HEK293 (cell line): ENCODE data around the gene CDAN1.

Source experiments
- BCL6B ChIP-seq: fragments of 450-650 bp; formaldehyde crosslinking; IDR thresholded peaks from 2 replicates; pipeline ENCODE4 v1.5.1; 2017; ENCODE audit warnings: missing biosample characterization, missing genetic modification characterization
- CTCF ChIP-seq: fragments of 450-650 bp; formaldehyde crosslinking; IDR thresholded peaks from 2 replicates; pipeline ENCODE4 v1.5.1; 2016; ENCODE audit warnings: missing biosample characterization, missing genetic modification characterization
- HOXA7 ChIP-seq: sonication (generic); formaldehyde crosslinking; IDR thresholded peaks from 2 replicates; pipeline ENCODE4 v1.8.1; 2022; ENCODE audit warnings: missing genetic modification reagents, borderline replicate concordance
- PATZ1 ChIP-seq: fragments of 450-650 bp; formaldehyde crosslinking; IDR thresholded peaks from 2 replicates; pipeline ENCODE4 v1.5.1; 2016; ENCODE audit warnings: missing biosample characterization, missing genetic modification characterization
- YY1 ChIP-seq: fragments of 450-650 bp; formaldehyde crosslinking; IDR thresholded peaks from 2 replicates; pipeline ENCODE4 v1.5.1; 2018; ENCODE audit warnings: missing biosample characterization, missing genetic modification characterization
- ZNF280D ChIP-seq: fragments of 450-650 bp; formaldehyde crosslinking; IDR thresholded peaks from 2 replicates; pipeline ENCODE4 v1.5.1; 2016; ENCODE audit warnings: missing biosample characterization, missing genetic modification characterization
- ZNF629 ChIP-seq: fragments of 450-650 bp; formaldehyde crosslinking; IDR thresholded peaks from 2 replicates; pipeline ENCODE4 v1.5.1; 2017; ENCODE audit warnings: missing biosample characterization, missing genetic modification characterization
- ZNF701 ChIP-seq: fragments of 450-650 bp; formaldehyde crosslinking; IDR thresholded peaks from 2 replicates; pipeline ENCODE4 v1.5.1; 2016; ENCODE audit warnings: missing biosample characterization, missing genetic modification characterization
- ZNF76 ChIP-seq: fragments of 450-650 bp; formaldehyde crosslinking; IDR thresholded peaks from 2 replicates; pipeline ENCODE4; 2016; ENCODE audit warnings: low read depth, missing biosample characterization, missing genetic modification characterization, borderline replicate concordance

- no peak for TF ChIP-seq BCL6B
- no peak for TF ChIP-seq YY1
- no peak for TF ChIP-seq HOXA7 (CRISPR knock-in tag)
- no peak for TF ChIP-seq CTCF (tag by site-specific recombination)
- no peak for TF ChIP-seq PATZ1
- no peak for TF ChIP-seq ZNF629
- no peak for TF ChIP-seq ZNF76 (tag by site-specific recombination)
- TF ChIP-seq ZNF701 (tag by site-specific recombination), result no peak
- TF ChIP-seq ZNF280D (tag by site-specific recombination), result no peak
Observed at GRCh38 chr15:42705336-42705735, 31.6 kb downstream of the CDAN1 start.
